Upper lobe of left lung (tissue), 6 donors: ENCODE measurements around the gene ELFN2. TPM values are rescaled to one million over a fixed set of nuclear protein-coding genes. Genes with fewer than 3 reads are reported as not detected.

Experiments used
- ATAC-seq, 2 donors: fragments of 200-7000 bp; cut with Tn5 transposase; one replicate each; pipeline ENCODE4 v1.9.1; 2022; ENCODE audit warnings: mild to moderate bottlenecking in 2 of 2, moderate library complexity in 2 of 2; ENCODE audit not compliant: low FRiP score in 2 of 2
- DNase-seq, 2 donors: peaks; one replicate each; pipeline ENCODE4 v3.0.0-alpha.2; 2019 to 2020
- H3K27ac ChIP-seq, 4 donors: fragments of 200-600 bp; sonication (generic); one replicate each; pipeline ENCODE4 v1.5.1; 2016 to 2019
- H3K27me3 ChIP-seq, 4 donors: fragments of 200-600 bp; sonication (generic); one replicate each; pipeline ENCODE4 v1.5.1; 2017 to 2019
- H3K36me3 ChIP-seq, 4 donors: fragments of 200-600 bp; sonication (generic); one replicate each; pipeline ENCODE4 v1.5.1; 2016 to 2019
- H3K4me1 ChIP-seq, 4 donors: fragments of 200-600 bp; sonication (generic); one replicate each; pipeline ENCODE4 v1.5.1; 2018 to 2019
- H3K4me3 ChIP-seq, 4 donors: fragments of 200-600 bp; sonication (generic); one replicate each; pipeline ENCODE4 v1.5.1; 2017 to 2019; ENCODE audit warnings: mild to moderate bottlenecking in 2 of 4, moderate library complexity in 1 of 4
- H3K9me3 ChIP-seq, 4 donors: fragments of 200-600 bp; sonication (generic); one replicate each; pipeline ENCODE4 v1.5.1; 2018 to 2019
- EP300 ChIP-seq, 4 donors: sonication (generic); formaldehyde crosslinking; IDR thresholded peaks; one replicate each; pipeline ENCODE4 v1.5.1; 2017; ENCODE audit warnings: antibody characterized with exemption in 4 of 4, control low read depth in 2 of 4
- POLR2A ChIP-seq, 4 donors: fragments of 450-650 bp; IDR thresholded peaks; one replicate each; pipeline ENCODE4 v1.5.1; 2016 to 2017; ENCODE audit warnings: antibody characterized with exemption in 4 of 4, mild to moderate bottlenecking in 2 of 4
- POLR2AphosphoS5 ChIP-seq, 2 donors: sonication (generic); formaldehyde crosslinking; IDR thresholded peaks; one replicate each; pipeline ENCODE4 v1.5.1; 2017; ENCODE audit warnings: antibody characterized with exemption in 2 of 2
- WGBS, 2 donors: methylation state at CpG; one replicate each; pipeline ENCODE4 v1.1.5; 2017 to 2018; 5-methylcytosine and 5-hydroxymethylcytosine counted together
- total RNA-seq, 6 donors: library from RNA; depleted of rRNA in 4 of 6; stranded (reverse); fragments of >200 nt in 4 of 6; gene quantifications; one replicate each; pipeline versions ENCODE4 v1.1.0 to v1.2.1, GENCODE V29; 2016 to 2021
- TF ChIP-seq, protein P1 (sequence below), 6 experiments: fragments of 450-650 bp in 4 of 6; fragments of 200-600 bp in 2 of 6; sonication (generic) in 2 of 6; IDR thresholded peaks; one replicate each; pipeline ENCODE4 v1.5.1; 2016 to 2019; ENCODE audit warnings: antibody characterized with exemption in 6 of 6
- donor health status: DM: no; HTN: no; CAD: no; lungs with moderate emphysema.
- donor health status: DM: no; HTN: yes; CAD: no; lungs with severe emphysema.

Gene ELFN2
- total RNA-seq, 6 donors from 2014 or later, result 0.37 to 9.1 (median 4.5) TPM

DNA sequence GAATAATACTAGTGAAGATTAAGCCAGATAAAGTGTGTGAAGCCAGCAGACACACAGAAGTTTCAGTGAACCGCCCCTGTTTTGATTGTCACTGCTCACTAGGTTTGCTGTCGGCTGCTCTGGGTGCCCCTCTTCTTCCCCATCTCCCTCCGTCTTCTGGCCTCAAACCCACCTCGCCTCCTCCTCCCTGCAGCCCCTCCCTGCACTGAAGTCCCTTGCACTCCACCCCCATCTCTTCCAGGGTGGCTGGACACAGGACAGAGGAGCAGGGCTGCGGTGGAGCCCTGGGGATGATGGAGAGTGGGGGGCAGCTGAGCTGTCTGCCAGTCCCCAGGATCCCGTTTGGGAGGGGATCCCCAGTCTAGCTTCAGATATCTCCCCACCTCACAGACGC, 91.5 kb downstream of the ELFN2 start:
- 52 to 65% methylated on average over 5 to 7 of the region's 7 CpGs for WGBS, 2 donors
- H3K36me3 ChIP-seq, result no peaks in the 10 kb centered on the region
- H3K9me3 ChIP-seq, result no peaks in the 10 kb centered on the region
- H3K4me1 ChIP-seq, result peaks cover 0 to 11% (median 0%) of the 10 kb centered on the region in 4 donors
- TF ChIP-seq POLR2AphosphoS5 (IDR thresholded peaks at IDR 0.05) (no peak), POLR2A (IDR thresholded peaks at IDR 0.05) (no peak), EP300 (IDR thresholded peaks at IDR 0.05) (no peak)
- TF ChIP-seq, protein P1, sequence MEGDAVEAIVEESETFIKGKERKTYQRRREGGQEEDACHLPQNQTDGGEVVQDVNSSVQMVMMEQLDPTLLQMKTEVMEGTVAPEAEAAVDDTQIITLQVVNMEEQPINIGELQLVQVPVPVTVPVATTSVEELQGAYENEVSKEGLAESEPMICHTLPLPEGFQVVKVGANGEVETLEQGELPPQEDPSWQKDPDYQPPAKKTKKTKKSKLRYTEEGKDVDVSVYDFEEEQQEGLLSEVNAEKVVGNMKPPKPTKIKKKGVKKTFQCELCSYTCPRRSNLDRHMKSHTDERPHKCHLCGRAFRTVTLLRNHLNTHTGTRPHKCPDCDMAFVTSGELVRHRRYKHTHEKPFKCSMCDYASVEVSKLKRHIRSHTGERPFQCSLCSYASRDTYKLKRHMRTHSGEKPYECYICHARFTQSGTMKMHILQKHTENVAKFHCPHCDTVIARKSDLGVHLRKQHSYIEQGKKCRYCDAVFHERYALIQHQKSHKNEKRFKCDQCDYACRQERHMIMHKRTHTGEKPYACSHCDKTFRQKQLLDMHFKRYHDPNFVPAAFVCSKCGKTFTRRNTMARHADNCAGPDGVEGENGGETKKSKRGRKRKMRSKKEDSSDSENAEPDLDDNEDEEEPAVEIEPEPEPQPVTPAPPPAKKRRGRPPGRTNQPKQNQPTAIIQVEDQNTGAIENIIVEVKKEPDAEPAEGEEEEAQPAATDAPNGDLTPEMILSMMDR (IDR thresholded peaks at IDR 0.05), result no peak
- H3K4me3 ChIP-seq, result no peak overlapping the region
- DNase-seq (no peak), ATAC-seq (no peak)
- H3K27ac ChIP-seq, result no peak overlapping the region
- H3K27me3 ChIP-seq, result peaks cover 0 to 30% (median 18%) of the 10 kb centered on the region in 4 donors

DNA sequence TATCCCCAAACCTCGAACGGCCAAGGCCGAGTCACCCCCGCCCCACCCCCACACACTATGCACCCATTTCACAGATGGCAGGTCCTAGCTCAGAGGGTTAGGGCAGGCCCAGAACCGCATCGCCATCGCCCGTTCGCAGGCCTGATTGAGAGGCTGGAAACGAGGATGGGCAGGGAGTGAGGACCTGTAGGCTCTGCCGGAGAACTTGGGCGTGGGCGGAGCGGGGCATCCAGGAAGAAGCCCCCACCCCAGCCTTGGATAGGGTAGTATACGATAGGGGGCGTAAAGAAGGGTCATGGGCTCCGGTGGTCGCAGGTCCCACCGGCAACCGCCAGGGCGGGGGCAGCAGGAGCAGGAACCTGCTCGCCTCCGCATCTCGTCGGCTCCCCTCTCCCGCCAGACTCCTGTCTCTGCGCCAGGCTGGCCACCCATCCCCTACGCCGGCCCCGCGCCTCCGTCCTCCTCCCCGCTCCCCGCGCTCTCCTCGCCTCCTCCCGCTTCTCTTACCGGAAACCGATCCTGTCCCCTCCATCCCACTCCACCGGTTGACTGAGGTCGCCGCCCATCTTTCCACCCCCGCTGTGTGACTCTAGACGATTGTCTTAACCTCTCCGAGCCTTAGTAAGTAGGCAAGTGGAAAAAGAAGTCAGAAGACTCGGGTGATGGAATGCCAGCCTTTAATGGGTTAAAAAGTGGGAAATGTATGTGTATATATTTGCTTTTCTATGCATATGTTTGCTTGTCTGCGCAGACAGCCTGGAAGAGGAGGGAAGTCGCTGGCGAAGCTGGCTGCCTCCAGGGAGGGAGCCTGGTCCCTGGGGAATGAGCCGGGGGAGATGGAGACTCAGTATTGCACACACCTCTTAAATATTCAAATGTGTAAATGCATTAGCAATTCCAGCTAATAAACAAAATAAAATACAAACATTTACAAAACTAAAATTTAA, 92.1 kb downstream of the ELFN2 start:
- Histone ChIP-seq H3K4me1 (peaks cover 0 to 14% (median 0%) of the 10 kb centered on the region in 4 donors), H3K27me3 (peaks cover 0 to 30% (median 18%) of the 10 kb centered on the region in 4 donors), H3K27ac (no peak overlapping the region), H3K4me3 (no peak overlapping the region), H3K9me3 (no peaks in the 10 kb centered on the region), H3K36me3 (no peaks in the 10 kb centered on the region)
- TF ChIP-seq POLR2AphosphoS5 (IDR thresholded peaks at IDR 0.05), result no peak
- ATAC-seq, result no peak
- WGBS, 2 donors, result 7 to 14% methylated on average over 20 to 50 of the region's 50 CpGs
- no peak for DNase-seq

- 3 to 6% methylated on average over 13 to 29 of the region's 42 CpGs for WGBS, 2 donors
- Histone ChIP-seq H3K4me1 (peaks cover 0 to 14% (median 0%) of the 10 kb centered on the region in 4 donors), H3K4me3 (no peak overlapping the region), H3K9me3 (no peaks in the 10 kb centered on the region), H3K27ac (no peak overlapping the region), H3K27me3 (peaks cover 0 to 30% (median 18%) of the 10 kb centered on the region in 4 donors), H3K36me3 (no peaks in the 10 kb centered on the region)
- DNase-seq, result no peak
- TF ChIP-seq, protein P1 (IDR thresholded peaks at IDR 0.05), result no peak
- TF ChIP-seq POLR2A (IDR thresholded peaks at IDR 0.05), result no peak
- TF ChIP-seq EP300 (IDR thresholded peaks at IDR 0.05), result no peak
- no peak for TF ChIP-seq POLR2AphosphoS5 (IDR thresholded peaks at IDR 0.05)
- ATAC-seq, result no peak
Measured at GRCh38 chr22:37334461-37334858, 92.8 kb downstream of the ELFN2 start.

- Histone ChIP-seq H3K36me3 (no peaks in the 10 kb centered on the region), H3K4me3 (no peak overlapping the region), H3K4me1 (peaks cover 0 to 14% (median 0%) of the 10 kb centered on the region in 4 donors), H3K9me3 (no peaks in the 10 kb centered on the region), H3K27me3 (peaks cover 0 to 30% (median 18%) of the 10 kb centered on the region in 4 donors), H3K27ac (no peak overlapping the region)
- no peak for ATAC-seq
- no peak for DNase-seq
- WGBS, 2 donors, result 40% methylated on average over 11 of the region's 11 CpGs
- no peak for TF ChIP-seq POLR2A (IDR thresholded peaks at IDR 0.05)
- TF ChIP-seq POLR2AphosphoS5 (IDR thresholded peaks at IDR 0.05), result no peak
- TF ChIP-seq, protein P1 (IDR thresholded peaks at IDR 0.05), result no peak
- no peak for TF ChIP-seq EP300 (IDR thresholded peaks at IDR 0.05)
Measured at GRCh38 chr22:37333724-37334460, 93.4 kb downstream of the ELFN2 start.
